Type B pancreatic cell (in vitro differentiated cells): Measurements from ENCODE around the gene USP17L18. TPM values are rescaled to one million over a fixed set of nuclear protein-coding genes. Genes with fewer than 3 reads are reported as not detected.
"Not testable (repeated sequence)": the region's sequence is repeated elsewhere in the genome, so short reads cannot be mapped to it uniquely, and the experiment has no call there.

Experiments
- DNase-seq: peaks from one replicate; pipeline ENCODE4 v3.0.0; 2021; ENCODE audit warnings: mixed read lengths; ENCODE audit not compliant: unreplicated experiment; ENCODE audit errors: extremely low spot score
- H3K27ac Mint-ChIP-seq: 2 replicates; pipeline ENCODE4 v1.8.0; 2021; ENCODE audit warnings: mild to moderate bottlenecking, mixed read lengths
- H3K27me3 Mint-ChIP-seq: 2 replicates; pipeline ENCODE4 v1.8.0; 2021; ENCODE audit warnings: mixed read lengths
- H3K36me3 Mint-ChIP-seq: 2 replicates; pipeline ENCODE4 v1.8.0; 2021; ENCODE audit warnings: mixed read lengths
- H3K4me1 Mint-ChIP-seq: one replicate; pipeline ENCODE4 v1.8.0; 2021; ENCODE audit warnings: mixed read lengths; ENCODE audit not compliant: unreplicated experiment
- H3K4me3 Mint-ChIP-seq: 2 replicates; pipeline ENCODE4 v1.8.0; 2021; ENCODE audit warnings: mild to moderate bottlenecking, mixed read lengths
- H3K9me3 Mint-ChIP-seq: 2 replicates; pipeline ENCODE4 v1.8.0; 2021; ENCODE audit warnings: mixed read lengths
- total RNA-seq: library from RNA; stranded (reverse); gene quantifications from 2 replicates; pipeline ENCODE4 v1.2.1, GENCODE V29; 2021; ENCODE audit warnings: low replicate concordance

The USP17L18 gene
- total RNA-seq, 1 donor from 2014 or later = not detected

DNA sequence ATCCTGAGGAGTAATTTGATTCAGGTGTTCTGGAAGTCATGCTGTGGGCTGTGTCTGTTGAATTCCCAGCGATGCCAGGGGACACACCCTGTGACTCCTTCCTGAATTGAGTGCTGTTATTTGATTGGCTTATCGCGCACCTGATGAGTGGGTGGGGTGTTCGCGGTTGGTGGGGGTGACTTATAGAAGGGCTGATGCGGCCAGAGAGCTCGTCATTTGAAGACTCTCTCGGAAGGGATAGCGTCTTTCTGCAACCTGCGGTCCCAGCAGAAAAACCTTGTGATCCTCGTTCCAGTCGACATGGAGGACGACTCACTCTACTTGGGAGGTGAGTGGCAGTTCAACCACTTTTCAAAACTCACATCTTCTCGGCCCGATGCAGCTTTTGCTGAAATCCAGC lies 18.9 kb downstream of the USP17L18 start, which contains the start of gene USP17L22:
USP17L22 (plus strand) TSS at position 301 of the 400 bp plus-strand sequence; CDS start at position 301, 0 bp downstream.
- not testable (repeated sequence) for H3K36me3 Mint-ChIP-seq, DNase-seq, H3K4me1 Mint-ChIP-seq, H3K27ac Mint-ChIP-seq, H3K27me3 Mint-ChIP-seq, H3K9me3 Mint-ChIP-seq, H3K4me3 Mint-ChIP-seq

DNA sequence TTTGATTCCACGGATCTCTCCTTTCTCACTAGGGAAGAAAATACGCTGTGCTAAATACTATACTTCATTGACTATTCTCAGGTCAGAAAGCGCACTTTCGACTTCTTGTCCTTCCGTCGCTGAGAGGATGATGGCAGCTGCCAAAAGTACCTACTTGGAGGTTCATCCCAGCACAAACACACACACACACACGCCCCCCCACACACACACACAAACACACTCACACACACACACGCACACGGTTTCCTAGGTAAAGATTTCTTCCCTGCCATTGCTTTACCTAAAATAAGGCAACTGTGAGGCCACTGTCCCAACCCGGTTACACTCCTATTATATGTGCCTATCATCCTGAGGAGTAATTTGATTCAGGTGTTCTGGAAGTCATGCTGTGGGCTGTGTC lies 23.3 kb downstream of the USP17L18 start:
- not testable (repeated sequence) for H3K9me3 Mint-ChIP-seq, H3K4me3 Mint-ChIP-seq, H3K36me3 Mint-ChIP-seq, H3K27ac Mint-ChIP-seq, H3K27me3 Mint-ChIP-seq, H3K4me1 Mint-ChIP-seq
- peak; percentile 79 for DNase-seq

Other genes with a start within 250 kb of the USP17L18 start
- not detected in 2 replicates for gene FAM90A26, start 78.2 kb upstream of the USP17L18 start, total RNA-seq
- not detected in 2 replicates for gene USP17L10, start 38.0 kb upstream of the USP17L18 start, total RNA-seq
- gene USP17L11, start 33.2 kb upstream of the USP17L18 start, total RNA-seq = not detected in 2 replicates
- gene USP17L12, start 28.5 kb upstream of the USP17L18 start, total RNA-seq = not detected in 2 replicates
- not detected in 2 replicates for gene USP17L13, start 23.7 kb upstream of the USP17L18 start, total RNA-seq
- gene USP17L15, start 14.2 kb upstream of the USP17L18 start, total RNA-seq = not detected in 2 replicates
- not detected in 2 replicates for gene USP17L17, start 4.8 kb upstream of the USP17L18 start, total RNA-seq
- gene USP17L19, start 4.7 kb downstream of the USP17L18 start, total RNA-seq = not detected in 2 replicates
- not detected in 2 replicates for gene USP17L20, start 9.5 kb downstream of the USP17L18 start, total RNA-seq
- not detected in 2 replicates for gene USP17L21, start 14.2 kb downstream of the USP17L18 start, total RNA-seq
- not detected in 2 replicates for gene USP17L22, start 19.0 kb downstream of the USP17L18 start, total RNA-seq
- gene USP17L24, start 76.5 kb downstream of the USP17L18 start, total RNA-seq = not detected in 2 replicates
- gene USP17L25, start 81.3 kb downstream of the USP17L18 start, total RNA-seq = not detected in 2 replicates
- not detected in 2 replicates for gene USP17L26, start 86.0 kb downstream of the USP17L18 start, total RNA-seq
- gene USP17L5, start 90.8 kb downstream of the USP17L18 start, total RNA-seq = not detected in 2 replicates
- gene USP17L27, start 95.5 kb downstream of the USP17L18 start, total RNA-seq = not detected in 2 replicates
- not detected in 2 replicates for gene USP17L28, start 100.3 kb downstream of the USP17L18 start, total RNA-seq
- not detected in 2 replicates for gene USP17L29, start 105.0 kb downstream of the USP17L18 start, total RNA-seq
- not detected in 2 replicates for gene USP17L30, start 114.5 kb downstream of the USP17L18 start, total RNA-seq
- not detected in 2 replicates for gene DEFB131A, start 195.8 kb downstream of the USP17L18 start, total RNA-seq